ENCODE measurements around the gene SPHK1.

The SPHK1 gene

DNA sequence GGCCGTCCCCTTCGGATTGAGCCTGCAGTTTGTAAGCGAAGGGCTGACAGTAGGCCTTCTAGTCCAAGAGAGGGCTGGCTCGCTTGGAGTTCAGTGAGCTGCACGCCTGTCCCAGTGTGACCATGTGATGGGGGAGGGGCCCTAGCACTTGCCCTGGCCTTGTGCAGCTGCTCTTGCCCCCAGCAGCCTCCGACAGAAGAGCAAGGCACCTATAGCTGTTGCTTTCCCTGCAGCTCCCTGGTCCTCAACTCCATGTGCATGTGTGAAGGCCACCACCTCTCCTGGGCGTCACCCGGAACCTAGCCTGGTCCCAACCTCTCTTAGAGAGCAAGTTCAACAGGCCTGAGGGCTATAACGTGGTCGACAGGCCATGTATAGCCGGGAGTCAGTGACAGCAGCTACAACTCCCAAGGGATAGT lies 5.6 kb downstream of the SPHK1 start:
- DNase-seq, result no peak
- in situ Hi-C loops (cut with HindIII; ENCODE audit: low pct_ligation_motif_present, low sequenced_read_pairs), result no loop called here
- Histone ChIP-seq H3K36me3 (replicated peaks) (peaks cover 46% of the 10 kb centered on the region), H3K27ac (no peak overlapping the region), H3K27me3 (replicated peaks) (no peaks in the 10 kb centered on the region), H3K4me3 (ENCODE audit: low read depth, low read length) (no peak overlapping the region)
- TF ChIP-seq, protein P1, sequence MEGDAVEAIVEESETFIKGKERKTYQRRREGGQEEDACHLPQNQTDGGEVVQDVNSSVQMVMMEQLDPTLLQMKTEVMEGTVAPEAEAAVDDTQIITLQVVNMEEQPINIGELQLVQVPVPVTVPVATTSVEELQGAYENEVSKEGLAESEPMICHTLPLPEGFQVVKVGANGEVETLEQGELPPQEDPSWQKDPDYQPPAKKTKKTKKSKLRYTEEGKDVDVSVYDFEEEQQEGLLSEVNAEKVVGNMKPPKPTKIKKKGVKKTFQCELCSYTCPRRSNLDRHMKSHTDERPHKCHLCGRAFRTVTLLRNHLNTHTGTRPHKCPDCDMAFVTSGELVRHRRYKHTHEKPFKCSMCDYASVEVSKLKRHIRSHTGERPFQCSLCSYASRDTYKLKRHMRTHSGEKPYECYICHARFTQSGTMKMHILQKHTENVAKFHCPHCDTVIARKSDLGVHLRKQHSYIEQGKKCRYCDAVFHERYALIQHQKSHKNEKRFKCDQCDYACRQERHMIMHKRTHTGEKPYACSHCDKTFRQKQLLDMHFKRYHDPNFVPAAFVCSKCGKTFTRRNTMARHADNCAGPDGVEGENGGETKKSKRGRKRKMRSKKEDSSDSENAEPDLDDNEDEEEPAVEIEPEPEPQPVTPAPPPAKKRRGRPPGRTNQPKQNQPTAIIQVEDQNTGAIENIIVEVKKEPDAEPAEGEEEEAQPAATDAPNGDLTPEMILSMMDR (IDR thresholded peaks at IDR 0.05; ENCODE audit: low read depth, low read length, missing control alignments), result no peak

DNA sequence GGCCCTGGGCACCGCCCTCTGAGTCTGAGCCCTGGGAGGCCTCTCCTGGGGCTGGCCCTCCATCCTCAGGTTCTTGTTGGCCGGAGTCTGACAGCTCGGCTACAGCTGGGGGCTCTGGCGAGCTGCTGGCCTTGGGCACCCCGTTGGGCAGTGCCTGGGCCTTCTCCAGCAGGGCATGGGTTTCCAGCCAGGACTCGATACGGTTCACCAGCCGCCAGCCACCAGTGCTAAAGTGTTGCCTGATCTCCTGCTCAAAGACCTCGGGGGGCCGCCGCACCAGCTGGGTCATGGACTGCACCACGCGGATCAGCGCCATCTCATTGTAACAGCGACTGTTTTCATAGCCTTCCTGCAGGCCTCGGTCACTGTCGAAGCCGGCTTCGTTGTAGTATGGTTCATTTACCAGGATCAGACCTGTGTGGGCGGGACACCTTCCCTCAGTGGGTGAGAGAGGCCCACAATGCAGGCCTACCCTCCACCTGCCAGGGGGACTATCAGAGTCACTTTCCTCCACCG lies 6.8 kb downstream of the SPHK1 start:
- Histone ChIP-seq H3K36me3 (replicated peaks) (peaks cover 52% of the 10 kb centered on the region), H3K27me3 (replicated peaks) (no peaks in the 10 kb centered on the region), H3K27ac (no peak overlapping the region), H3K4me3 (ENCODE audit: low read depth, low read length) (no peak overlapping the region)
- in situ Hi-C loops (cut with HindIII; ENCODE audit: low pct_ligation_motif_present, low sequenced_read_pairs), result no loop called here
- TF ChIP-seq, protein P1 (IDR thresholded peaks at IDR 0.05; ENCODE audit: low read depth, low read length, missing control alignments), result no peak
- no peak for DNase-seq

DNA sequence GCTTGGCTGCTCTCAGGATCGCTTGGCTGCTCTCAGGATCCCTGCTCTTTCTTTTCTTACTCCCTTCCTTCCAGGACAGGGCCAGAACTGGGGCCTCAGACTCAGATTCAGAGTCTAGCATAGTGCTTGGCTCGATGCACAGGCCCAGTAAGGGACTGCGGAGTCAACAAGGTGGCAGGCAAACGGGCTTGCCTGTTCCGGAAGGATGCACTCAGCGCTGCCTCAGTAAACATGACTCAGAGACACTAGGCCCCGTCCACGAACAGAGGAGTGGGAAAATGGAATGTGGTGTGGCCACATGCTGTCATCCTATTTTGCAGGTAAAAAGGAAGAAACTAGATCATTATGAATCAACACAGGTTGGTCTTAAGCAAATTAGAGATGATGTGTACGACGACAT lies 9.8 kb downstream of the SPHK1 start:
- H3K27me3 ChIP-seq (replicated peaks), result no peaks in the 10 kb centered on the region
- TF ChIP-seq, protein P1 (IDR thresholded peaks at IDR 0.05; ENCODE audit: low read depth, low read length, missing control alignments), result no peak
- no peak overlapping the region for H3K4me3 ChIP-seq (ENCODE audit: low read depth, low read length)
- peaks cover 56% of the 10 kb centered on the region for H3K36me3 ChIP-seq (replicated peaks)
- in situ Hi-C loops (cut with HindIII; ENCODE audit: low pct_ligation_motif_present, low sequenced_read_pairs), result no loop called here
- no peak overlapping the region for H3K27ac ChIP-seq
- DNase-seq, result no peak

DNA sequence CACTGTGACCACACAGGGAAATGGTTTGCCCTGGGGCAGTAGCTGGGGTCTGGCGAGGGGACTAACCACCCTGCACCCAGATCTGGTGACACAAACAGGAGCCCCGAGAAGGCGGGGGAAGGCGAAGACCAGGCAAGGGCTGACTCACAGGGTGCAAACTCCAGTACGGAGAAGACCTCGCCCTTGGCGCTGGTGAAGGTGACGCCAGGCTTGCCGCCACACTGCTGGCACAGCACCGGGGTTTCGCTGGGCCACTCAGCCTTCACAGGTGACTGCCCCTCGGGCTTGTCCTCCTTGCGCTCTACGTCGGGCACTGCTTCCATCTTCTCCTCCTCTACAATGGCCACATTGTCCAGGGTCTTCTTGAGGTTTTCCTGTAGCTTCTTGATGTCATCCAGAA lies 11.6 kb downstream of the SPHK1 start:
- no peak overlapping the region for H3K27ac ChIP-seq
- in situ Hi-C loops (cut with HindIII; ENCODE audit: low pct_ligation_motif_present, low sequenced_read_pairs), result no loop called here
- DNase-seq, result no peak
- TF ChIP-seq, protein P1 (IDR thresholded peaks at IDR 0.05; ENCODE audit: low read depth, low read length, missing control alignments), result no peak
- H3K27me3 ChIP-seq (replicated peaks), result no peaks in the 10 kb centered on the region
- H3K4me3 ChIP-seq (ENCODE audit: low read depth, low read length), result no peak overlapping the region
- peaks cover 70% of the 10 kb centered on the region for H3K36me3 ChIP-seq (replicated peaks)

DNA sequence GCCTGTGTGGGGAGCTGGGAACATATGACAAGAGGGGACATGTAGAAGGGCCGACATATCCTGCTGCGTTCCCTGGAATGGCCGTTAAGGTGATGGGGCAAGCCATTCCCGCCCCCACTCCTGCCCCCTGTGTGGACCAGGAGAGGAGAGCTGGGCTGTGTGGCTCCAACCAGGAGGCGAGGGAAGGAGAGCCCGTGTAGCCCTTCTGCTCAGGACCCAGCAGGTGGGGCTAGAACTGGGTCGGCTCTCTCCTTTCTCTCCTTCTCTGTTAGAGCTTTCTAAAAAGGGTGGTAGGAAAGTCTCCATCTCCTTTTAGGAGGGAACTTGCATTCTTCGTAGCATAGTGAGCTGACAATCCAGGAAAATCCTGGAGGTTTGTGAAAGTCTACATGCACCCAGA lies 12.8 kb downstream of the SPHK1 start:
- peaks cover 73% of the 10 kb centered on the region for H3K36me3 ChIP-seq (replicated peaks)
- DNase-seq, result no peak
- in situ Hi-C loops (cut with HindIII; ENCODE audit: low pct_ligation_motif_present, low sequenced_read_pairs), result no loop called here

More for the DNA sequence above, 12.8 kb downstream of the SPHK1 start:
- H3K27me3 ChIP-seq (replicated peaks), result no peaks in the 10 kb centered on the region
- no peak overlapping the region for H3K4me3 ChIP-seq (ENCODE audit: low read depth, low read length)
- TF ChIP-seq, protein P1 (IDR thresholded peaks at IDR 0.05; ENCODE audit: low read depth, low read length, missing control alignments), result peak; percentile 47
- no peak overlapping the region for H3K27ac ChIP-seq

Data from brain microvascular endothelial cell (primary cell).